Sigmoid colon (tissue), 4 donors: ENCODE measurements around the gene KLHDC3.

Experiments used
- CTCF ChIP-seq, 4 experiments: fragments of 450-650 bp in 3 of 4; fragments of 200-600 bp in 1 of 4; IDR thresholded peaks; one replicate each; pipeline ENCODE4 v1.5.1; 2016 to 2019; ENCODE audit warnings: antibody characterized with exemption in 4 of 4, mild to moderate bottlenecking in 3 of 4, moderate library complexity in 2 of 4
- EP300 ChIP-seq, 4 donors: sonication (generic); formaldehyde crosslinking; IDR thresholded peaks; one replicate each; pipeline ENCODE4 v1.6.1; 2017; ENCODE audit warnings: antibody characterized with exemption in 4 of 4
- POLR2A ChIP-seq, 2 donors: fragments of 450-650 bp; IDR thresholded peaks; one replicate each; pipeline ENCODE4 v1.6.1; 2016; ENCODE audit warnings: antibody characterized with exemption in 2 of 2, mild to moderate bottlenecking in 2 of 2, moderate library complexity in 2 of 2
- POLR2AphosphoS5 ChIP-seq, 4 donors: sonication (generic); formaldehyde crosslinking; IDR thresholded peaks; one replicate each; pipeline ENCODE4 v1.6.1; 2017; ENCODE audit warnings: antibody characterized with exemption in 4 of 4

GRCh38 chr6:43007126-43007525, 6.9 kb upstream of the KLHDC3 start:
- TF ChIP-seq POLR2A (IDR thresholded peaks at IDR 0.05) (no peak), CTCF (IDR thresholded peaks at IDR 0.05) (no peak), POLR2AphosphoS5 (IDR thresholded peaks at IDR 0.05) (no peak), EP300 (IDR thresholded peaks at IDR 0.05) (no peak)
